Stimulated activated CD4-positive, alpha-beta T cell treated with anti-CD3 and anti-CD28 coated beads, TNF-alpha, amount 100 ng/mL, for 48 hours (primary cell): ENCODE measurements around the gene TNP2.
A peak's percentile ranks its signal among the peaks of the same experiment; 100 is the strongest.

Experiments
- DNase-seq, 3 donors: peaks; one replicate each; pipeline ENCODE4 v3.0.0-alpha.2; 2020; ENCODE audit warnings: low read depth in 3 of 3

TNP2 gene

DNA sequence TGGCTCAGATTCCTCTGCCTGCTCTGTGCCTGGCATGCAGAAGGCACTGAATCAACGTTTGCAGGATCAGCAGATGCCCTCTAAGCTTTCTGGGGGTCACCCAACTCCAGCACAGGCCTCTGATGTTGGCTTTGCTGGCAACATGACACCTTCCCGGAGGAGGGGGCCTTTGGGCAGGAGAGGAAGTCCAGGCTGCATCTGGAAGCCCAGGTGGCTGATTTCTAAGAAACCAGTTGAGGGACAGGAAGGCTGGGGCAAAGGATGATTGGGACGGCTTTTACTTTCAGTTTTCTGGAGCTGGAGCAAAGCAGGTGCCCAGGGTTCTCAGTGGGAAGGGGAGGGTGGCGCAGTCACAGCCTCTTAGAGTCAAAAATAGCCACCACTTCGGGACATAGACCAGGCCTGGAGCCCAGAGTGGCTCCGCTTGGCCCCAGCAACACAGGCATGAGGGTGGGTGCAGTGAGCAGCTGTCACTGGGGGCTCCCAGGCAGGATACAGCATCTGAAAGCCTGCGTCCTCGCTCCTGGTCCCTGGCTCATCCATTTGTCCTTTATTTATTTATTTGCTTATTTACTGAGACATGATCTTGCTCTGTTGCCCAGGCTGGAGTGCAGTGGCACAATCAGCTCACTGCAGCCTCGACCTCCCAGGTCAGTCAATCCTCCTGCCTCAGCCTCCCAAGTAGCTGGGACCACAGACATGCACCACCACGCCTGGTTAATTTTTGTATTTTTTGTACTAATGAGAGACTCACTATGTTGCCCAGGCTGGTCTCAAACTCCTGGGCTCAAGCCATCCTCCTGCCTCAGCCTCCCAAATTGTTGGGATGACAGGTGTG is 28.3 kb downstream of the TNP2 start:
- no peak for DNase-seq

DNA sequence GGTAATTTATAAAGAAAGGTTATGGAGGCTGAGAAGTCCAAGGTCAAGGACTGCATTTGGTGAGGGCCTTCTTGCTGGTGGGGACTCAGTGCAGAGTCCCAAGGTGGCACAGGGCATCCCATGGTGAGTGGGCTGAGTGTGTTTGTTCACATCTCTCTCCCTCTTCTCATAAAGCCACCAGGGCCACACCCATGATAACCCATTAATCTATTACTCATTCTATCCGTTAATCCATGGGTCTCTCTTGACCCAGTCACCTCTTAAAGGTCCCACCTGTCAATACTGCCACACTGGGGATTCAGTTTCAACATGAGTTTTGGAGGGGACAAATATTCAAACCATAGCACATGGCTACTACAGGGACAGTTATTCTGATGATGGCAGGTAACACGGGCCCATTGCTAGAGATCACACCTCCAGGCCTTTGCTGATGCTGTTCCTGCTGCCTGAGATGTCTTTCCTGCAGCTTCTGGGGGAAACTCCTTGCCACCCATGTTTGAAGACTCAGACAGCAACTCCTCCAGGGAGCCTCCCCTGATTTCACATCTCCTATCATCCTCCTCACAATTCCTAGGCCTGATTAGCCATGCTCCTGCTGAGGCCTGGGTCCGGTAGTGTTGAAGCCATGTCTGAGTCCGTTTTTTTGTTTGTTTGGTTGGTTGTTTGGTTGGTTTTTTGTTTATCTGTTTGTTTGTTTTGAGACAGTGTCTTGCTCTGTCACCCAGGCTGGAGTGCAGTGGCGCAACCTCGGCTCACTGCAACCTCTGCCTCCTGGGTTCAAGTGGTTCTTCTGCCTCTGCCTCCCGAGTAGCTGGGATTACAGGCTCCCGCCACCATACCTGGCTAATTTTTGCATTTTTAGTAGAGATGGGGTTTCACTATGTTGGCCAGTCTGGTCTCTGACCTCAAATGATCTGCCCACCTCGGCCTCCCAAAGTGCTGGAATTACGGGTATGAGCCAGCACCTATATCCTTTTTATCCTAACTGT is 29.2 kb downstream of the TNP2 start:
- DNase-seq, result no peak

DNA sequence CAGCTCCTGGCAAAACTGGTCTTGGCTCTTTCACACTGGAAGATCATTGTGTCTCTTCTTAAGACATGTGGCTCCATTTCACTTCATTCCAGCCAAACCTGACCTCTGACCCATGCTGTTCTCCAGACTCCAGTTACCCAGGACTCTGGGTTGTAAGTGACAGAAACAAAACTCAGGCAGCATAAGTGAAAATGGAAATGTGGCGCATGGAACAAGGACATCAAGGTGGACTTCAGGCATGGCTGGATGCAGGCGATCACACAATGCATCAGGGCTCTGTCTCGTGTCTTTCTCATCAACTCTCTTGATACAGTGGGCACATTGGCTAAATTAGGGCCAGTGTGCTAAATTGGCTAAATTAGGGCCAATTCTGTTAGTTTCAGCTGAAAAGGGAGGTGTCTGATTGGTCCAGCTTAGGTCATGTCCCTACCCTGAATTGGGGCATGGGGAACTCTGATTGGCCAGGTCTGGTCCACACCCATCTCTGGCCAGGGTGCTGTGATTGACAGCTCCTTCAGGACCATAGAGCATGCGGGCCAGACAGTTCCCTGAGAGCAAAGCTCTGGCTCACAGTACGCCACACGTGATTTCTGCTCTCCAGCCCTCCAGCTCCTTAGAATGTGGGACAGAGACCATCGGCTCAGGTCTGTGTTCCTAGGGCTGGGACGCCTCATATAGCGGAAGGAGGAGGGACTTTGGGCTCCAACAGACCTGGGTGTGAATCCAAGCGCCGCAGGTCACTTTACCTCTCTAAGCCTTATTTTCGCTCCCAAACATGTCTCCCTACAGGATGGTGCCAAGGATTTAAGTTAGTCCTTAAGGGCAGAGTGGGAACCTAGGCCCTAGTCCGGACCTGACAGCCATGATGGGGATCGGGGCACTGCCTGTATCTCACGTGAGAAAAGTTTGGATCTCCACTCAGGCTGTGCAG is 30.6 kb downstream of the TNP2 start:
- DNase-seq, result no peak

DNA sequence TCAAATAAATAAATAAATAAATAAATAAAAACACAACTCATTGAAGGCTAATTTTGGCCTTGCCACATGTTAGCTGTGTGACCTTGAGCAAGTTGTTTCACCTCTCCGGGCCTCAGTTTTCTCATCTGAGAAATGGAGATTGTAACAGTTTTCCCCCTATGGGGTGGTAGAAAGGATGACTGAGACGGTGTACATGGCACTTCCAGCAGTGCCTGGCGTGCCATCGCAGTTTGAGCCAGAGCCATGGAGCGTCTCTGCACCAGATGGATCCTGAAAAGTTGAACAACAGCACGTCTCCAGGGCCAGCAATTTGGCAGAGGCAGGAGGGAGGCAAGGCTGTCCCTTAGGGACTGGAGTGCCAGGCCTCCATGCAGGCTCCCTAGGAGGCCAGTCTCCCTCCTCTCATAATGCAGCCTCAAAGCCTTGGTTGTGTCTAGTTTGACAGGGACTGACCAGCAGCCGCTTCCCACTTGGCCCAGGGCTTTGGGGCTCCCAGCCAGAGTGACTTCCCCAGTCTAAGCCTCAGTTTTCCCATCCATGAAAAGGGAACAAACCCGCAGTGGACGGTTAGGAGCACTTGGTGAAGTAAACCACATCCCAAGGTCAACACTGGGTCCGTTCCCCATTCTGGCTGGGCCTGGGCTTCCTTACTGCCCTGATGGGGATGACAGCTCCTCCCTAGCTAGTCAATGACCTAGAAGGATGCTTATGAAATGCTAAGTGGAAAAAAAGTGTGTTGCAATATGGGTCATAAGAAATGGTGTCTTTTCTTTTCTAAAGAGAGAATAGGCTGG is 32.5 kb downstream of the TNP2 start:
- no peak for DNase-seq

DNA sequence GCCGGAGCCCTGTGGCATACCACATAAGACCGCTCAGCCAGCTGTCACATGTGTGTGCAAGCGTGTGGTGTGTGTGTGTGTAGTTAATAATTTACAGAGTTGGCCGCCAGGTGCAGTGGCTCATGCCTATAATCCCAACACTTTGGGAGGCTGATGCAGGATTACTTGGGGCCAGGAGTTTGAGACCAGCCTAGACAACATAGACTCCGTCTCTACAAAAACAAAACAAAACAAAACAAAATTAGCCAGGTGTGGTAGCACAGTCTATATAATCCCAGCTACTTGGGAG is 33.5 kb downstream of the TNP2 start:
- DNase-seq, result no peak

DNA sequence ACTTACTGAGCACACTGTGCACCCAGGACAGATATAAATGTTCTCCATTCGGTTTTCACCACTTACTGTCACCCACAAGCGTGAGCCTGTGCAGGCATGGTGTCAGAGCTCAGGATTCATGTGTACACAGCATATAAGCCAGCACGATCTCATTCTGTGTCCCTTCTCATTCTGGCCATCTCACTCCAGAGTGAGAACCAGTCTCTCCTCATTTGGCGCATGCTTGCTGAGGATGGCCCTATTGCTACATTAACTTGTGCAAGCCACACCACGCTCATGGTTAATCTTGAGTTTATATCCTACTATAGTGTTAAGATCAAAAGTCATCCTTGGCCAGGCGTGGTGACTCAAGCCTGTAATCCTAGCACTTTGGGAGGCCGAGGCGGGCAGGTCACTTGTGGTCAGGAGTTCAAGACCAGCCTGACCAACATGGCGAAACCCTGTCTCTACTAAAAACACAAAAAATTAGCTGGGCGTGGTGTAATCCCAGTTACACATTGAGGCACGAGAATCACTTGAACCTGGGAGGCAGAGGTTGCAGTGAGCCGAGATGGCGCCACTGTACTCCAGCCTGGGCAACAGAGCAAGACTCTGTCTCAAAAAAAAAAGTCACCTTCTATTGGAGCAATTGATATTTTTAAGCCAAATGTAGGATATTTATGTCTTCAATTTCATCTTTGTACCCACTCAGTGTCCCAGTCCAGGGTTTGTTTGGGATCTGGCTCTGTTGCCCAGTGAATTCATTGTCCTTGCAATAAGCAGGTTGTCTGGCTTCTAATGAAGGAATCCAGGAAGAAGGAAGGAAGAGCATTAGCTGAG is 34.0 kb downstream of the TNP2 start:
- no peak for DNase-seq

DNA sequence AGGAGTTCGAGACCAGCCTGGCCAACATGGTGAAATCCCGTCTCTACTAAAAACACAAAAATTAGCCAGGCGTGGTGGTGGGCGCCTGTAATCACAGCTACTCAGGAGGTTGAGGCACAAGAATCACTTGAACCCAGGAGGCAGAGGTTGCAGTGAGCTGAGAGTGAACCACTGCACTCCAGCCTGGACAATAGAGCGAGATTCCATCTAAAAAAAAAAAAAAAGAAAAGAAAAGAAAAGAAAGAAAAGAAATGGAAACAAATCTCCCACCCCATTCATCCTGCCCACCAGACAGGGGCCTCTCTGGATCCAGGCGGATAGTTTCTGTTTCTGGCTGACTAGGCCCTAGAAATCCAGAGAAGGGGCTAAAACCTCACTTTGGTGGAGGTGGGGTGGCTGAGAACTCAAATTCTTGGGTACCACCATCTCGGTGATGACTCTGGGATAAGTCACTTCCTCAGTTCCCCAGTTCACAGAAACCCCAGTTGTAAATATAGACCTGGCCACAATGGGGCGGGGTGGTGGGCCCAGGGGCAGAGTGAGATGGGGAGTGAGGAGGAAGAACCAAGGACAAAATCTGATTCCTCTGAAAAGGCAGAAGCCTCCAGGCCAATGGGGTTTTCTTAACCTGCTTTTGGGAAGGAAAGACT is 35.3 kb downstream of the TNP2 start:
- peak; percentile 72 to 83 (median 82) for DNase-seq

DNA sequence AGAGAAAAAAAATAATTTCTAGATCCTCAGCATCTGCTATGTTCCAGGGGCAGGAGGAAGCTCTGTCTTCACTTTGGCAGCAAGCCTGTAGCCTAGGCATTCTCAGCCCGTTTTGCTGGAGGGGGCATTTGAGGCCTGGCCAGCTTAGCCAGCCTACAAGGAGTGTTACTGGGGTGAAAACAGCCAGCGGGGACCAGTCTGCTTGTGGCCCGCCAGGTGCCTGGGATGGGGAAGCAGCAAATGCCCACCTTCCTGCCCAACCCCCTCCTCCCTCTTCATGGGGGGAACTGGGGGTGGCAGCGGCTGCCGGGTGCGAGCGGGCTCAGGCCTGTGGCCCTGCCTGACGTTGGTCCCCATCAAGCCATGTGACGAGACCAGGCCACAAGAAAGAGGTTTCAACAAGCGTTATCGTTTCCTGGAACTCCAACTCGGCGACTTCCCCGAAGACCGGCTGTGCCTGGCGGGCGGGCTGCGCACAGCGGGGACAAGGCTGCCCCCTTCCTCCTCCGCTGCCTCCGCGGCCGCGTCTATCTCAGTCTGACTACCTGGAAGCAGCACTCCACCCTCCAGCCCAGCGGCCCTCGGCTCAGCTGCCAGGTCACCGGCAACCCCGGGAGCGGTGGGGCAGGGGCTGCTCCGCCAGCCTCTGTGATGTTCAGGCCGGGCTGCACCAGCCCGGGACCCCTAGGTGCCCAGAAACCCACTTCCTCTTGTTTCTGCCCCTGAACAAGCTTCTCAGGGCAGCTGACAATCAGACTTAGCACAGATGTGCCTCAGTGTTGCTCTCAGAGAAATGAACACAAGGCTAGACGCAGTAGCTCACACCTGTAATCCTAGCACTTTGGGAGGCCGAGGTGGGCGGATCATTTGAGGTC is 36.0 kb downstream of the TNP2 start:
- DNase-seq, result peak; percentile 86 to 93 (median 87)

DNA sequence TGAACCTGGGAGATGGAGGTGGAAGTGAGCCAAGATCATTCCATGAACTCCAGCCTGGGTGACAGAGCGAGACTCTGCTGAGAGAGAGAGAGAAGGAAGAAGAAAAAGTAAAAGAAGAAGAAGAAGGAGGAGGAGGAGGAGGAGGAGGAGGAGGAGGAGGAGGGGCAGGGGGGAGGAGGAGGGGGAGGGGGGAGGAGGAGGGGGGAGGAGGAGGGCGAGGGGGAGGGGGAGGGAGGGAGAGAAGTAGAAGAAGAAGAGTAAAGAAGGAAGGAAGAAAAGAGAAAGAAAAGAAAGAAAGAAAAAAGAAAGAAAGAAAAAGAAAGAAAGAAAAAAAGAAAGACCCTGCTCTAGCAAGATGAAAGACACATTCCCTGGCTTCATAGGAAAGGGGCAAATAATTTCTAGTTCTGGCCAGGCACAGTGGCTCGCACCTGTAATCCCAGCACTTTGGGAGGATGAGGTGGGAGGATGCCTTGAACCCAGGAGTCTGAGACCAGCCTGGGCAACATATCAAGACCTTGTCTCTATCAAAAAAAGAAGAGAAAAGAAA is 36.7 kb downstream of the TNP2 start:
- no peak for DNase-seq

DNA sequence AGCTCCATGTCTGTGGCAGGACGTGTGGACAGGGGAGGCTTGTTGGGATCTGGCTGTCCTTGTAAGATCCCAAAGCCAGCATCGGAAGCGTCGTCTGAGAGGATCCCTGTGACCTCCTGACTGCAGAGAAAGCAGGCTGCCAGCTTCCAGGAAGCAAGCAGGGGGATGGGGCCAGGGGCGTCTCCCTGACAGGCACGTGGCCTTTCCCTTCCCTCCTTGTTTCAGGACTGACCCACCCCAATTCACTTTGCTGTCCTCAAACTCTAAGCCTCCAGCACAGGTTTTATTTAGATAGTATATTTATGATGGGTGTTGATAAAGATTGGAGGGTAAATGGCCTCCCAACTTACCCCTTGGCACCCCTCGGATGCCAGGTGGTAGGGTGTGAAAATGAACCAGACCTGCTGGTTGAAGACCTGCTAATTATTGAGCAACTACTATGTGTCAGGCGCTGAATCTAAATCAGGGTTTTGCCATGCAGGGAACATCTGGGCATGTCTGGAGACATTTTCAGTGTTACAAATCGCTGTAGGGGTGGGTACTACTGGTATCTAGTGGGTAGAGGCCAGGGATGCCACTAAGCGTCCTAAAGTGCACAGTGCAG is 37.7 kb downstream of the TNP2 start:
- no peak for DNase-seq

DNA sequence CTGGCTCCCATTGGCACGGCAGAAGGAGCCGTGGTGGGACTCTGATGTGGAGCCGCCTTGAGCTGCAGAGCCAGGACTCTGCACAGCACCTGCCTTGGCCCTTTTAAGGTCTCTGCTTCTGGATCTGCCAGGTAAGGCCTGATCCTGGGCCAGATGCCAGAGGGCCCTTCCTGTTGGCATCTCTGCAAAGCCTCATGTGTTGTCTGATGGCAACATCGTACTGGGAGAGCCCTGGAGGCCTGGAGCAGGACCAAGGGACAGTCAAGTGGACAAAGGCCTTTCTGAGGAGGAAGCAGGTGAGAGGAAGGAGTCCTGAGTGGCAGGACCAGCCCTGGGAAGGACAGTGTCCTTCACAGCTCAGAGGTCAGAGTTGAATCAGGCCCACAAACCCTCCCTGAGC is 39.2 kb downstream of the TNP2 start:
- no peak for DNase-seq

DNA sequence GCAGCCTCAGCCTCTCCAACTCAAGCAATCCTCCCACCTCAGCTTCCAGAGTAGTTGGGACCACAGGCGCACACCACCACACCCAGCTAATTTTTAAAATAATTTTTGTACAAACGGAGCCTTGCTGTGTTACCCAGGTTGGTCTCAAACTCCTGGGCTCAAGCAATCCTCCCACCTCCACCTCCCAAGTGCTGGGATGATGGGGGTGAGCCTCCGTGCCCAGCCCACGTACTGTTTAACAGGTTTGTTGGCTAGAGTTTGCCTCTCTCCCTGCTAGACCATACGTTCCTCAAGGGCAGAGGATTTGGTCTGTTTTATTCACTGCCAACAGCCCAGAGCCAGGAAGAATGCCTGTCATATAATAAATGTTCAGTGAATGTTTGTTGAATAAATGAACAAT is 39.7 kb downstream of the TNP2 start:
- no peak for DNase-seq

DNA sequence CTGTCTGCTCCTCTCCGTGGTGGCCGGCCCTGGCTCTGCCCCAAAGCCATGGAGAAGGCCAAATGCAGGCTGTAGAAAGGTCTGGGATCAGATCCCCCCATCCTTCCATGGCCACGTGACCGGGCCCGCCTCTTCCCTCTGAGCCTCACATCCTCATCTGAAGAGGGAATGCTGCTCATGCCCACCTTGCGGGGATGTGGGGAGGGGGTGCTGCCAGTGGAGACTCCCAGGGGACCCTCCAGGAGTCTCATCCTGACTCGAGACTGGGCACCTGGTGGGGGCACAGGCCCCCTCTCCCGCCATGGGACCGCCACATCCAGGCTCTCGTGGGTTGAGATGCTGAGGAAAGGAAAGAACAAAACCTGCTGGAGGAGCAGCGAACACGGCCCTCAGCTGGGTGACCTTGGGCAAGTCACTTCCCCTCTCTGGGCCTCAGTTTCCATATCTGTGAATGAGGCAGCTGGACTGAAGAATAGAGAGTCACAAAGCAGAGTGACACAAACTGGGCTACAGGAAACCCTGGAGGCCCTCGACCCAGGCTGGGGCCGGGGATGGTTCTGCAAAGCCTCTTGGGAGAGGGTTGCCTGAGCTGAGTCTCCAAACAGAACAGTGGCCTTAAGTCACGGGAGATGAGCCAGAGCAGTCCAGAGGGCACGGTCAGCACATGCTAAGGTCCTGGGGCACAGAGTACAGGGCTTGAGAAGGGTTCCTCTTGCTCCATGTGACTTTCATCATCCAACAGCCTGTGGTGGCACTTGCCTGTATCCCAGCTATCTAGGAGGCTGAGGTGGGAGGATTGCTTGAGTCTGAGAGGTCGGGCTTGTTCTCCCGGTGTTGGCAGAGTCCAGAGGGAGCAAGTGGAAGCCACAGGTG is 43.2 kb downstream of the TNP2 start:
- no peak for DNase-seq

DNA sequence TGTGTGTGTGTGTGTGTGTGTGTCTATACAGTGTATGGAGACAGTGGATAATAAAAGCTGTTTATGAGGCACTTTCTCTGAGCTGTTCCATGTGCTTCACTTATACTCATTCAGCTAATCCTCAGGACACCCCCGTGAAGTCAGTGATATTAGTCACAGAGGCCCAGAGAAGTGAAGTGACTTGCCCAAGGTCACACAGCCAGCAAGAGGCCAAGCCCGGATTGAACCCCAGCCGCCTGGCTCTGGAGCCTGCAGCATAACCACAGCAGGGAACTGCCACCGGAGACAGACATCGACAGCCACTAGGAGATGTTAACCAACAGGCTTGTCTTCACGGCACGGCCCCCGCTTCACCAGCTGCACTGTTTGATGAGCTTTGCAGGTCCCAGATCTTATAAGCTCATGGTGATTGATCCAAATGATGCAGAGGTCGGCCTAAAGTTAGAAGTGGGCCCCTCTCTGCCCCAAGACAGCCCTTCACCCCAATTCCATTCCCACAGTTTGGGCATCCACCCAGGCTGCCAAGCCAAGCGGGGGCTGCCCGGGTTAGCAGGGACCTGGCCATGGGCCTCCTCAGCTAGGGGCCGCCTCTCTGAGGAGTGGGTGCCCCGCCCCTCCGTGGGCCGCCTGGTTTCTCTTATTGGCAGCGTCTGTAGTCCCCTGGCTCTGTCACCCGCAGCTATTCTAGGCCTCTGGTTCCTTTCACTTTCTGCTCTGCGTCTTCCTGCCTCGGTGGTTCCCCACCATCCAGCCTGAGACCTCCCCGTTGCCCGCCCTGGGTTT is 44.0 kb downstream of the TNP2 start:
- peak; percentile 64 to 86 (median 85) for DNase-seq

DNA sequence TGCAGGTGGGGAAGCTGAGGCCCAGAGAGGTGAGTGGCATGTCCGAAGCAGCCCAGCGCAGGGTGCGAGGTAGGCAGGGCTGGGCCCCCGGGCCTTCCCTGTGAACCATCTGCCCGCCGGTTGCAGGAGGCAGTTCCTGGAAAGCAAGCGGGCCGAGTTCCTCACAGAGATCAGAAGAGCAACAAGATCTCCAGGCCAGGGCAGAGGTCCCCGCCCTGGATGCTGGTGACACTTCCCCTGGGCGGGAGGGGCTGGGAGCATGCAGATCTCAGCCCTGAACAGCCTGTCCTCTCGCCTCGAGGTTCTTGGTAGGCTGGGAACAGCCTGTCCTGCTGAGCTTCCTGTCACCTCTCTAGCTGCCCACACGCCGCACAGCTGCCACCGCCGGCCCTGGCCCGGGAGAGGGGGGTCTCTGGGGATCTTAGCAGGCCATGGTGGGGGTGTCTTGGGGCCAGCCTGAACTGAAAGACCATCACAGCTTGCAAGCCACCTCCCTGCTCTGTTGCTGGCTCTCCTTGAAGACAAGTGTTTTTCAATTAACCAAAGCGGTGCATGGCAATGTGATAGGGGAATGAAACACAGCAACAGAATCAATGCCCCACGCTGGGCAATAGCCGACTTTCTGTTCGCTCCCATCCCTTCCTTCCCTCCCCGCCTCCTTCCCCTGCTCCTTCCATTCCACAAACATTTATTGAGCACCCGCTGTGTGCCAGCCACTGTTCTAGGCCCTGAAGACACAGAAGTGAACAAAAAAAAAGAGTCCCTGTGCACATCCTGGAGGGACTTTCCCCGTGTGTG is 44.8 kb downstream of the TNP2 start:
- DNase-seq, result peak; percentile 39 to 64 (median 64)
